Aorta (tissue), 5 donors: ENCODE measurements around the gene FUBP3. TPM values are rescaled to one million over a fixed set of nuclear protein-coding genes. Genes with fewer than 3 reads are reported as not detected.

Experiments used
- ATAC-seq: fragments of 200-7000 bp; cut with Tn5 transposase; one replicate; pipeline ENCODE4 v1.9.1; 2022; ENCODE audit warnings: moderate library complexity; ENCODE audit not compliant: low FRiP score
- DNase-seq, 2 donors: peaks; one replicate each; pipeline ENCODE4 v3.0.0-alpha.2; 2020
- H3K27ac ChIP-seq, 2 donors: one replicate each; pipeline ENCODE4 v1.5.1; 2013; ENCODE audit warnings: low read length in 2 of 2, mild to moderate bottlenecking in 2 of 2, moderate library complexity in 2 of 2, control low read depth in 1 of 2, inconsistent platforms in 1 of 2, low read depth in 1 of 2
- H3K27me3 ChIP-seq, 2 donors: one replicate each; pipeline ENCODE4 v1.6.1; 2013; ENCODE audit warnings: control low read depth in 1 of 2, low read length in 1 of 2, mild to moderate bottlenecking in 1 of 2, moderate library complexity in 1 of 2; ENCODE audit not compliant: insufficient read depth in 2 of 2, control insufficient read depth in 1 of 2
- H3K36me3 ChIP-seq, 2 donors: one replicate each; pipeline ENCODE4 v1.6.1; 2013; ENCODE audit warnings: control low read depth in 1 of 2, low read length in 1 of 2, mild to moderate bottlenecking in 1 of 2; ENCODE audit not compliant: insufficient read depth in 2 of 2, control insufficient read depth in 1 of 2
- H3K4me1 ChIP-seq, 2 donors: one replicate each; pipeline ENCODE4 v1.6.1; 2013; ENCODE audit warnings: low read length in 2 of 2, control low read depth in 1 of 2, mild to moderate bottlenecking in 1 of 2, moderate library complexity in 1 of 2; ENCODE audit not compliant: insufficient read depth in 2 of 2, control insufficient read depth in 1 of 2
- H3K4me3 ChIP-seq, 2 donors: one replicate each; pipeline ENCODE4 v1.5.1; 2013; ENCODE audit warnings: low read length in 2 of 2, control low read depth in 1 of 2, mild to moderate bottlenecking in 1 of 2
- H3K9me3 ChIP-seq: one replicate; pipeline ENCODE4 v1.6.1; 2013; ENCODE audit warnings: mild to moderate bottlenecking, low read length; ENCODE audit not compliant: control insufficient read depth
- WGBS, 2 donors: extraction: QIAGEN DNeasy Blood & Tissue Kit; methylation state at CpG; one replicate each; pipeline ENCODE4 v1.1.7; 2013; 5-methylcytosine and 5-hydroxymethylcytosine counted together
- intact Hi-C, 2 donors: fragments of 100-400 bp; cut with DNase I; formaldehyde crosslinking; loops; one replicate each; pipeline versions ENCODE4 v1.14.2 to v1.15.0; 2022
- polyA plus RNA-seq, 2 donors: library from polyadenylated mRNA; stranded (reverse); fragments of 200-250 nt; gene quantifications; one replicate each; pipeline ENCODE4 v1.2.3, GENCODE V29; 2013
- total RNA-seq, 2 donors: library from RNA; stranded (reverse); fragmentation: NEBNext Ultra II Directional; extraction: Animal tissue kit (Norgen Biotek cat#: 25700); gene quantifications; one replicate each; pipeline ENCODE4 v1.2.1, GENCODE V29; 2021
- donor health status: healthy with polysubstance abuse.
- donor health status: Bipolar disorder and iron deficiency.
- donor health status: DM: no; HTN: no; CAD: no.
- donor health status: DM: no; HTN: no; CAD: no.
- donor health status: DM: yes; HTN: yes; CAD: no.

The FUBP3 gene
- total and polyA plus RNA-seq, 4 donors: 24.4 to 50.9 (median 38.6) TPM

DNA sequence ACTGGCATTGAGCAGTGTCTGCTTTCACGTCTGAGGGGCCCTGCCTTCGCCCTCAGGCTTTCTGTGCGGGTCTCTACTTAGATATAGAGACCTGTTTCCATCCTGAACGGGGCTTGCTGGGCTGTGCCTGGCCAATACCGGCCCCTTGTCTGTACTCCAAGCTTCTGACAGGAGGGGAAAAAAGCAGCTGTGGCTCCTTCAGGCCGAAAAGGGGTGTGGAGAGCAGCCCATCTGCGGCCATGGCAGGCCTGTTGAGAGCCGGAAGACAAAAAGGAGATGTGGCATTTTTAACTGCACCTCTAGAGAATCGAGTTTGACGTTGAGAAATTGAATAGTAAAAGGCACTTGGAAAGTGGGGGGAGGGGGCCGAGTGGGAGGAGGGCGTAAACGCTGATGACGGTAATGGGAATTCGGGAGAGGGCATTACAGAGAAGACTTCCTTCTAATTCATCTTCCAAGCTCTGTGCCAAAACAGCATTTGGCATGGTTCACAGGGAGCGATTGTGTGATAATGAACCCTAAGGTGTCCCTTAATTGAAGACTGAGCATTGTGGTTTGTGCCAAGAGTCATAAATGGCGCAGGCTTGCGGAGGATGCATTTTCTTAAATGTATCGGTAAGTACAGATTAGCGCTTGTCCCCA is 59.9 kb downstream of the FUBP3 start:
- WGBS, 2 donors: 67 to 69% methylated on average over 20 of the region's 20 CpGs
- DNase-seq: peak in 1 of 2 donors; percentile 72
- intact Hi-C loops: no loop called here
- H3K27ac ChIP-seq: no peak overlapping the region
- H3K4me1 ChIP-seq: no peaks in the 10 kb centered on the region
- peaks cover 2 to 7% of the 10 kb centered on the region in 2 donors for H3K36me3 ChIP-seq
- no peaks in the 10 kb centered on the region for H3K27me3 ChIP-seq
- no peak overlapping the region for H3K4me3 ChIP-seq
- no peak for ATAC-seq
- no peaks in the 10 kb centered on the region for H3K9me3 ChIP-seq

DNA sequence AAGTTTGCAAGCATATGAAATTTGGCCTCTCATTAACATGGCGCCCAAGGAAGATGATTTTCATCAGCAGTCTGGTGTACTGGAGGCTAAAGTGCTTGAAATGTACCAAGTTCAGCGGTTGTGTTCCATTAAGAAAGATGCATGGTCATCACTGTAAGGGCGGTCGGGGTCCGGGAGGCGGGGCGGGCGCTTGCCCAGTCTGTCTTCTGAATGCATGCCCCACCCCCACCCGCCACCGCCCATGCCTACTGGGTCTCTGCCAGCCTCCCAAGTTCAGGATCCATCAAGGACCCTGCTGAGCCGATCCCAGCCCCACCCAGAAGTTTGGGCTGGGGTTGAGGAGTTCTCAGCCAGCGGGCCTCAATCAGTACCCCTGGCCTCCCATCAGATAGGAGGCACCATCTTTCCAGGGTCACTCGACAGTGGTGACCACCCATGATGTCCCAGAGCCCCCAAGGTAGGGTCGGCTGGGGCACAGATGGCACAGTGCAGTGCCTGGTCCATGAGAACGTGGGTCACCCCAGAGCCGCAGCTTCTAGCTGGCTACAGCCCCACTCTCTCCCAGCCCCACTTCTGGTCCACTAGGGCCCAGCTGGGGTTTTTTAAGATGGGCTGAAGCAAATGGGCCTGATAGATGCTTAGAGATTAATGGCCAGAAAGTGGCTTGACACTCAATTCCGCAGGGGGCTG is 60.6 kb downstream of the FUBP3 start:
- Histone ChIP-seq H3K36me3 (peaks cover 2 to 7% of the 10 kb centered on the region in 2 donors), H3K27me3 (no peaks in the 10 kb centered on the region), H3K27ac (no peak overlapping the region), H3K9me3 (no peaks in the 10 kb centered on the region), H3K4me3 (no peak overlapping the region), H3K4me1 (no peaks in the 10 kb centered on the region)
- DNase-seq: peak; percentile 35 to 44
- no peak for ATAC-seq
- WGBS, 2 donors: 90 to 94% methylated on average over 17 of the region's 17 CpGs
- intact Hi-C loops: no loop called here

DNA sequence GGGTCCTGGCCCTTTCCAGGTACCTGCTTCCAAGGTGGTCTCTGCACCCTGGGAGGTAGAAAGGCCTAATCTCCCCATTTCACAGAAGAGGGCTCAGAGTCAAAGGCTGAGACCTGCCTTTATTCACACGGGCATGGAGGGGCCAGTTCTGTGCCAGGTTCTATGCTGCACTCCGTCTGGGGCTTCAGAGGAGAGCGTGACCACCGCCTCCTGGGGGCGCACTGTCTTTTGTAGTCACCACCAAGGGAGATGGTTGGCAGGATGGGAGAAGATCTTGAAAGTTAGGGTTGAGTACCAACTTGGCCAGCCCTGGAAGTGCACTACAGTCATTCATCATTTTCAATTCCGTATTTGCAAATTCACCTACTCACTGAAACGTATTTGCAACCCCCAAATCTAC is 61.3 kb downstream of the FUBP3 start:
- no peaks in the 10 kb centered on the region for H3K4me1 ChIP-seq
- H3K36me3 ChIP-seq: peaks cover 2 to 7% of the 10 kb centered on the region in 2 donors
- intact Hi-C loops: no loop called here
- 71 to 72% methylated on average over 7 of the region's 7 CpGs for WGBS, 2 donors
- no peak overlapping the region for H3K4me3 ChIP-seq
- no peaks in the 10 kb centered on the region for H3K9me3 ChIP-seq
- ATAC-seq (no peak), DNase-seq (peak; percentile 22 to 68)
- H3K27ac ChIP-seq: no peak overlapping the region
- no peaks in the 10 kb centered on the region for H3K27me3 ChIP-seq

DNA sequence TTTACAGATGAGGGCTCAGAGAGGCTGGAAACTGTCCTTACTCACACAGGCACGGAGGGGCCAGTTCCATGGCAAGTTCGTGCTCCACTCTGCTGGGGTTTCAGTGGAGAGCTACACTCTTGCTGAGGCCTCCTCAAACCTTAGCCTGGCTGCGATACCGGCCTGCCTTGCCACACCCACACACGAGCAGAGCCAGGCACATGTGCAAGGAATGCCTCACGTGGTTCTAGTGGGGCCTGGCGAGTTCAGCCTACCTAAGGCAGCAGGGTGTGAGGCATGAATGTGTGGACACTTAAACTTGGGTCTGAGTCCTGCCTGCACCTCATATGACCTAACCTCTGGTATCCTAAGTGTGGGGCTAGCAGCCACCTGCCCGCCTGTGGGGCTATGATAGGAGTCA is 63.5 kb downstream of the FUBP3 start:
- H3K9me3 ChIP-seq: no peaks in the 10 kb centered on the region
- intact Hi-C loops: no loop called here
- no peaks in the 10 kb centered on the region for H3K27me3 ChIP-seq
- ATAC-seq (no peak), DNase-seq (peak; percentile 30 to 59)
- no peaks in the 10 kb centered on the region for H3K4me1 ChIP-seq
- H3K27ac ChIP-seq: no peak overlapping the region
- WGBS, 2 donors: 77 to 78% methylated on average over 8 of the region's 8 CpGs
- peaks cover 0 to 6% of the 10 kb centered on the region in 2 donors for H3K36me3 ChIP-seq
- H3K4me3 ChIP-seq: no peak overlapping the region

DNA sequence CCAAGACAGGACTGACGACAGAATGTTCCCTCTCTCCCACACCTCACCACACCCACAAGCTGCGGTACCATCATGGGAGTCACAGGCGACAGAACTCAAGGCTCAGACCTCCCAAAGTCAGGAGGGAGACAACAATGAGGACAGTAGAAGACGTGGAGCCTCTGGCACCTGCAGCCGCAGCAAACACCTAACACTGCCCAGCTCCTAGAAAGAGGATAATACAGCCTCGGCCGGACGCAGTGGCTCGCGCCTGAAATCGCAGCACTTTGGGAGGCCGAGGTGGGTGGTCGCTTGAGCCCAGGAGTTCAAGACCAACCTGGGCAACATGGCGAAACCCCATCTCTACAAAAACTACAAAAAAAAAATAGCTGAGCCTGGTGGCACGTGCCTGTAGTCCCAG is 71.8 kb downstream of the FUBP3 start:
- no peaks in the 10 kb centered on the region for H3K36me3 ChIP-seq
- 82% methylated on average over 15 of the region's 15 CpGs for WGBS, 2 donors
- H3K4me3 ChIP-seq: no peak overlapping the region
- intact Hi-C loops: no loop called here
- DNase-seq: peak in 1 of 2 donors; percentile 1
- no peak for ATAC-seq
- H3K27ac ChIP-seq: no peak overlapping the region
- no peaks in the 10 kb centered on the region for H3K4me1 ChIP-seq
- H3K27me3 ChIP-seq: no peaks in the 10 kb centered on the region
- no peaks in the 10 kb centered on the region for H3K9me3 ChIP-seq

DNA sequence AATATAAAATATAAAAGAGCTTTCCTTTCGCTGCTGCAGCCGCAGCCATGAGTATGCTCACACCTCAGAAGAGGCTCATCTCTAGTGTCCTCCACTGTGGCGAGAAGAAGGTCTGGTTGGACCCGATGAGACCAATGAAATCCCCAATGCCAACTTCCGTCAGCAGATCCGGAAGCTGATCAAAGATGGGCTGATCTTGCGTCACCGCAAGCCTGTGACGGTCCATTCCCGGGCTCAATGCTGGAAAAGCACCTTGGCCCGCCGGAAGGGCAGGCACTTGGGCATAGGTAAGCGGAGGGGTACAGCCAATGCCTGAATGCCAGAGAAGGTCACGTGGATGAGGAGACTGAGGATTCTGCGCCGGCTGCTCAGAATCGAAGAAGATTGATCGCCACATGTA is 72.4 kb downstream of the FUBP3 start:
- intact Hi-C loops: no loop called here
- Histone ChIP-seq H3K27ac (no peak overlapping the region), H3K36me3 (no peaks in the 10 kb centered on the region), H3K4me1 (no peaks in the 10 kb centered on the region), H3K4me3 (no peak overlapping the region), H3K9me3 (peaks cover 2% of the 10 kb centered on the region), H3K27me3 (no peaks in the 10 kb centered on the region)
- WGBS, 2 donors: 91 to 93% methylated on average over 18 of the region's 18 CpGs
- DNase-seq: peak in 1 of 2 donors; percentile 6
- ATAC-seq: no peak

DNA sequence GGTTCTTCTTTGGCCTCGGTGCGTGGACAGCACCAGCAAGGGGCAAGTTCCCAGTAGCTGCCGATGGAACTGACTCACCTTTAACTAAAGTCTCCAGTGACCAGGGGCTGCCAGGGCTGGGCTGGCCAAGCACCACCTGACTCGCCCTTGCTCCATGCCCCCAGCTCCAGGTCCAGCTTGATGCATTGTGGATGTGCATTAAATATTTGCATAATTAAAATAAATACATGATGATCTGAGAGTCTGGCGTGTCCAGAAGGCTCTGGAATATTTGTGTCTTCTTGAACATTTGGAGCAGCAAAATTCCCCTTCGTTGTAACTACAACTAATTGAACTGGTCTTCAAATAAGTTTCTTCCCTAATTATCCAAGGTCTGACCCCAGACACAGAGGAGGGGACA is 75.5 kb downstream of the FUBP3 start:
- intact Hi-C loops: no loop called here

DNA sequence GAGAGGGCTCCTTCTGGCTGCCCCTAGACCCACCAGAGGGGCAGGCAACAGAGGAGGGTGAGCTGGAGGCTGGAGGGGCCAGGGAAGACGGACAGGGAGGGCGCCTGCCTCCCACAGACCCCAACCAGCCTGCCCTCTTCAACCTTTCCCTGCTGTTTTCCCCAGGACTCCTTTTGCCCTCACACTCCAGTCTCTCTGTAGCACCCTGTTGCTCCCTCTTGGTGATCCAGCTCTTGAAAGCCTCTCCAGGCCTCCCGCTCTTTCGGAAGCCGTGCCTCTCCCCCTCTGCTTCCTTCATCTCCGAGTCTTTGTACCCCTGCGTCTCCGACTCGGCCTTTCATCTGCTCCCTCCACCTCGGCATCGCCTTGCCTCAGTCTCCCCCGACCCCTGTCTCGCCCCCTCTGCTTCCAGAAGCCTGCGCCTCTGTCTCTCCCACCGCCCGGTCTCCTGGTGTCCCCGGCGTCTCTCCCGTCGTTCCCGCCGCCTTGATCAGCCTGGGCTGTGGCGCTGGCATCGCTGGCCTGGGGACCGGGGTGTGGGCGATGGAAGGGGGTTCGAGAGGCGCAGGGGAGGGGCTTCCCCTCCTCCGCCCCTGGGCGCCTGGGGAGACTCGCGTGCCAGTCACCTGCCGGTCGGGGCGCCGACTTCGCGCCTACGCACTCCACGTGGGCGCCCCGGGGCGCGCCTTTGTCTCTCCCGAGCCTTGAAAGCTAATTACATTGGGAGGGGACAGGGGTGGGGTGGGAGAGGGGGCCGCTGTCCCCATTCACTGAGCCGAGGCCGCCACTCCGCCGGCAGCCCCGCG is 79.7 kb downstream of the FUBP3 start:
- ATAC-seq (no peak), DNase-seq (no peak)
- H3K27ac ChIP-seq: no peak overlapping the region
- no peaks in the 10 kb centered on the region for H3K27me3 ChIP-seq
- 10 to 11% methylated on average over 51 to 52 of the region's 52 CpGs for WGBS, 2 donors
- H3K9me3 ChIP-seq: peaks cover 3% of the 10 kb centered on the region
- no peaks in the 10 kb centered on the region for H3K4me1 ChIP-seq
- intact Hi-C loops: no loop called here
- H3K4me3 ChIP-seq: no peak overlapping the region
- no peaks in the 10 kb centered on the region for H3K36me3 ChIP-seq

More for the DNA sequence above, 75.5 kb downstream of the FUBP3 start:
- H3K9me3 ChIP-seq: peaks cover 3% of the 10 kb centered on the region
- DNase-seq (no peak), ATAC-seq (no peak)
- H3K27me3 ChIP-seq: no peaks in the 10 kb centered on the region
- no peak overlapping the region for H3K4me3 ChIP-seq
- no peak overlapping the region for H3K27ac ChIP-seq
- 78 to 85% methylated on average over 6 of the region's 6 CpGs for WGBS, 2 donors
- H3K36me3 ChIP-seq: no peaks in the 10 kb centered on the region
- H3K4me1 ChIP-seq: no peaks in the 10 kb centered on the region
